Measurements from ENCODE around the gene ADAM12.

ADAM12 gene

GRCh38 chr10:126075009-126075408 lies 313.3 kb downstream of the ADAM12 start:
- DNase-seq = no peak
- no peak for TF ChIP-seq EZH2 (IDR thresholded peaks at IDR 0.05; ENCODE audit: borderline replicate concordance, low read depth, low read length, severe bottlenecking)
- no peak for TF ChIP-seq CTCF (IDR thresholded peaks at IDR 0.05; ENCODE audit: borderline replicate concordance, extremely low read depth, low read length, poor library complexity, severe bottlenecking)
- no peak overlapping the region for H3K4me3 ChIP-seq (ENCODE audit: low read depth in 1 of 2, low read length in 2 of 2)
- H3K4me1 ChIP-seq (ENCODE audit: insufficient read depth, low read length) = no peaks in the 10 kb centered on the region
- no peak overlapping the region for H3K9ac ChIP-seq (ENCODE audit: low read depth, low read length)
- no peaks in the 10 kb centered on the region for H3K9me3 ChIP-seq (ENCODE audit: insufficient read depth, low read length, severe bottlenecking)
- no peaks in the 10 kb centered on the region; the same call in 1 of the 2 replicates for H4K20me1 ChIP-seq (ENCODE audit: insufficient read depth, low read length)
- H3K36me3 ChIP-seq (ENCODE audit: insufficient read depth, low read length) = no peaks in the 10 kb centered on the region
- no peak for ATAC-seq (ENCODE audit: insufficient read depth, low read depth)
- no peak overlapping the region for H2AFZ ChIP-seq (ENCODE audit: low read depth, low read length)
- no peaks in the 10 kb centered on the region for H3K79me2 ChIP-seq (ENCODE audit: insufficient read depth, low read length)
- peaks cover 6% of the 10 kb centered on the region for H3K27me3 ChIP-seq (ENCODE audit: insufficient read depth, low read length, poor library complexity)
- H3K4me2 ChIP-seq (ENCODE audit: insufficient read depth, low read length) = no peak overlapping the region
- no peak overlapping the region for H3K27ac ChIP-seq (ENCODE audit: low read length)

DNA sequence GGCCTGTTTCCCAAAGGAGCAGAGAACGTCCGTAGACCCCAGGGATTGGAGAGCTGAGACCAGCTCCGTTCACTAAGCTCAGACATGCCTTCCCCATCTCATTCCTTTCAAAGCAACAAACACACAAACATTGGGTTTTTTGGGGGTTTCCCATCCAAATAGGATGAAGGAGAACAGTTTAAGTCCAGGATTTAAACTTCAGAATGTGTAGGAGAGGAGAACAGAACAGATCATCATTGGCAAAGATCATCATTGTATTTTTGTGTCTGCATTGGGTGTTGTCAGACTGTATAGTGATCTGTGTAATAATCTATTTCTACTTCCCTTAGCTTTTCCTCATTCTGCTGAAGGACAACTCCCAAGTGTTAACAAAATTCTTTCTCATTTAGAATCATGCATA lies 314.0 kb downstream of the ADAM12 start:
- H3K79me2 ChIP-seq (ENCODE audit: insufficient read depth, low read length) = no peaks in the 10 kb centered on the region
- ATAC-seq (ENCODE audit: insufficient read depth, low read depth) (no peak), DNase-seq (no peak)
- peaks cover 6% of the 10 kb centered on the region for H3K27me3 ChIP-seq (ENCODE audit: insufficient read depth, low read length, poor library complexity)
- no peaks in the 10 kb centered on the region for H3K36me3 ChIP-seq (ENCODE audit: insufficient read depth, low read length)
- no peak overlapping the region for H2AFZ ChIP-seq (ENCODE audit: low read depth, low read length)
- no peak overlapping the region for H3K9ac ChIP-seq (ENCODE audit: low read depth, low read length)
- H3K4me3 ChIP-seq (ENCODE audit: low read depth in 1 of 2, low read length in 2 of 2) = no peak overlapping the region
- no peaks in the 10 kb centered on the region for H3K4me1 ChIP-seq (ENCODE audit: insufficient read depth, low read length)
- H4K20me1 ChIP-seq (ENCODE audit: insufficient read depth, low read length) = no peaks in the 10 kb centered on the region; the same call in 1 of the 2 replicates
- TF ChIP-seq EZH2 (IDR thresholded peaks at IDR 0.05; ENCODE audit: borderline replicate concordance, low read depth, low read length, severe bottlenecking) (no peak), CTCF (IDR thresholded peaks at IDR 0.05; ENCODE audit: borderline replicate concordance, extremely low read depth, low read length, poor library complexity, severe bottlenecking) (no peak)
- H3K4me2 ChIP-seq (ENCODE audit: insufficient read depth, low read length) = no peak overlapping the region
- no peaks in the 10 kb centered on the region for H3K9me3 ChIP-seq (ENCODE audit: insufficient read depth, low read length, severe bottlenecking)
- no peak overlapping the region for H3K27ac ChIP-seq (ENCODE audit: low read length)

- Histone ChIP-seq H3K27me3 (ENCODE audit: insufficient read depth, low read length, poor library complexity) (peaks cover 3% of the 10 kb centered on the region), H3K27ac (ENCODE audit: low read length) (no peak overlapping the region), H2AFZ (ENCODE audit: low read depth, low read length) (no peak overlapping the region), H3K36me3 (ENCODE audit: insufficient read depth, low read length) (no peaks in the 10 kb centered on the region), H3K9me3 (ENCODE audit: insufficient read depth, low read length, severe bottlenecking) (no peaks in the 10 kb centered on the region), H3K4me1 (ENCODE audit: insufficient read depth, low read length) (no peaks in the 10 kb centered on the region), H4K20me1 (ENCODE audit: insufficient read depth, low read length) (no peaks in the 10 kb centered on the region; the same call in 1 of the 2 replicates), H3K9ac (ENCODE audit: low read depth, low read length) (no peak overlapping the region), H3K4me2 (ENCODE audit: insufficient read depth, low read length) (no peak overlapping the region), H3K79me2 (ENCODE audit: insufficient read depth, low read length) (no peaks in the 10 kb centered on the region), H3K4me3 (ENCODE audit: low read depth in 1 of 2, low read length in 2 of 2) (no peak overlapping the region)
- no peak for DNase-seq
- TF ChIP-seq CTCF (IDR thresholded peaks at IDR 0.05; ENCODE audit: borderline replicate concordance, extremely low read depth, low read length, poor library complexity, severe bottlenecking) (no peak), EZH2 (IDR thresholded peaks at IDR 0.05; ENCODE audit: borderline replicate concordance, low read depth, low read length, severe bottlenecking) (no peak)
- ATAC-seq (ENCODE audit: insufficient read depth, low read depth) = no peak
These were observed 314.7 kb downstream of the ADAM12 start for GRCh38 chr10:126073606-126074005.

GRCh38 chr10:126072622-126073021 lies 315.7 kb downstream of the ADAM12 start:
- Histone ChIP-seq H3K27me3 (ENCODE audit: insufficient read depth, low read length, poor library complexity) (peaks cover 2% of the 10 kb centered on the region), H4K20me1 (ENCODE audit: insufficient read depth, low read length) (no peaks in the 10 kb centered on the region; the same call in 1 of the 2 replicates), H3K9me3 (ENCODE audit: insufficient read depth, low read length, severe bottlenecking) (no peaks in the 10 kb centered on the region), H3K4me2 (ENCODE audit: insufficient read depth, low read length) (no peak overlapping the region), H3K4me1 (ENCODE audit: insufficient read depth, low read length) (no peaks in the 10 kb centered on the region), H2AFZ (ENCODE audit: low read depth, low read length) (no peak overlapping the region), H3K36me3 (ENCODE audit: insufficient read depth, low read length) (no peaks in the 10 kb centered on the region), H3K4me3 (ENCODE audit: low read depth in 1 of 2, low read length in 2 of 2) (no peak overlapping the region), H3K9ac (ENCODE audit: low read depth, low read length) (no peak overlapping the region), H3K79me2 (ENCODE audit: insufficient read depth, low read length) (no peaks in the 10 kb centered on the region), H3K27ac (ENCODE audit: low read length) (no peak overlapping the region)
- TF ChIP-seq CTCF (IDR thresholded peaks at IDR 0.05; ENCODE audit: borderline replicate concordance, extremely low read depth, low read length, poor library complexity, severe bottlenecking) (no peak), EZH2 (IDR thresholded peaks at IDR 0.05; ENCODE audit: borderline replicate concordance, low read depth, low read length, severe bottlenecking) (no peak)
- ATAC-seq (ENCODE audit: insufficient read depth, low read depth) = no peak
- no peak for DNase-seq
